Fibroblast of mammary gland (primary cell): ENCODE measurements around the gene RGPD8.
"Not testable (repeated sequence)": the region's sequence is repeated elsewhere in the genome, so short reads cannot be mapped to it uniquely, and the experiment has no call there.

Experiments used
- DNase-seq: peaks from one replicate; pipeline ENCODE4 v3.0.0-alpha.2; 2010; ENCODE audit warnings: low read depth
- H3K4me3 ChIP-seq: 2 replicates; pipeline ENCODE4 v1.5.1; 2011; ENCODE audit warnings: low read depth, mild to moderate bottlenecking, low read length, moderate library complexity; ENCODE audit not compliant: control insufficient read depth
- TF ChIP-seq, protein P1 (sequence below): conservative IDR thresholded peaks from 2 replicates; pipeline ENCODE4 v1.5.1; 2011; ENCODE audit warnings: low read depth, low read length, inconsistent platforms; ENCODE audit not compliant: control insufficient read depth, insufficient read depth

RGPD8 gene

DNA sequence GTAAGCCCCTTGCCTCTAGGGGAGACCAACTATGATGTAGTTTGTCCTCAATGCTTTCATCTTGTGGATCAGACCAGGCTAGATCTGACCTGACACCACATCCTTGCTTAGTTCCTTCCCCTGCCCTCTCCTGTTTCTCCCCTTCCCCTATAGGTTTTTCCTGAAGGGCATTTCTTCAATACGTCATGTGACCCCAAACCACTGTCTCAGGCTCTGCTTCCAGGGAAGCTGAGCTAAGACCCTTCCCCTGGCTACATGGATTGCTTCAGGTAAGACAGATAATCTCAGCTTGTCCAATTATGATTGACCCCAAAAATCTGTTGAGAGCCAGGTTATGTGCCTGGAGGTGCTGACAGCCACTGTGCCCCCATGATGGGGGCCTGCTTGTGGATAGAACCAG, 25.9 kb upstream of the RGPD8 start:
- TF ChIP-seq, protein P1, sequence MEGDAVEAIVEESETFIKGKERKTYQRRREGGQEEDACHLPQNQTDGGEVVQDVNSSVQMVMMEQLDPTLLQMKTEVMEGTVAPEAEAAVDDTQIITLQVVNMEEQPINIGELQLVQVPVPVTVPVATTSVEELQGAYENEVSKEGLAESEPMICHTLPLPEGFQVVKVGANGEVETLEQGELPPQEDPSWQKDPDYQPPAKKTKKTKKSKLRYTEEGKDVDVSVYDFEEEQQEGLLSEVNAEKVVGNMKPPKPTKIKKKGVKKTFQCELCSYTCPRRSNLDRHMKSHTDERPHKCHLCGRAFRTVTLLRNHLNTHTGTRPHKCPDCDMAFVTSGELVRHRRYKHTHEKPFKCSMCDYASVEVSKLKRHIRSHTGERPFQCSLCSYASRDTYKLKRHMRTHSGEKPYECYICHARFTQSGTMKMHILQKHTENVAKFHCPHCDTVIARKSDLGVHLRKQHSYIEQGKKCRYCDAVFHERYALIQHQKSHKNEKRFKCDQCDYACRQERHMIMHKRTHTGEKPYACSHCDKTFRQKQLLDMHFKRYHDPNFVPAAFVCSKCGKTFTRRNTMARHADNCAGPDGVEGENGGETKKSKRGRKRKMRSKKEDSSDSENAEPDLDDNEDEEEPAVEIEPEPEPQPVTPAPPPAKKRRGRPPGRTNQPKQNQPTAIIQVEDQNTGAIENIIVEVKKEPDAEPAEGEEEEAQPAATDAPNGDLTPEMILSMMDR, result no peak
- DNase-seq, result no peak
- no peak overlapping the region for H3K4me3 ChIP-seq

DNA sequence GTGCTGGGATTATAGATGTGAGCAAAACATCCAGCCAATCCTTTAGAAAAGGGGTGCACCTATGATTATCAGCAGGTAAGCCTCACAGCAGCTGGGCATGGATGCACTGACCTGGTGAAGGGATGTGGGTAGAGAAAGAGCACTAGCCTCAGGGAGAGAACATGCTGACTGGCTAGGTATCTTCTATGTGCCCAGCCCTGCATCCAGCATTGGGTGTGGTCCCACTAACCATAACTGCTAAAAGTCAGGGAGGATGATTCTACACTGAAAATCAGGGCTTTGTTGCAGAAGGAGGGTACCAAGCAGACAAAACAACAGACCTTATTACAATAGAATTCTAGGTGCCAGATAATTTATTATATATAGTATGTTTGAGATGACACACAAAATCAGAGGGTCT, 21.1 kb upstream of the RGPD8 start:
- no peak overlapping the region for H3K4me3 ChIP-seq
- TF ChIP-seq, protein P1, result no peak
- DNase-seq, result no peak

DNA sequence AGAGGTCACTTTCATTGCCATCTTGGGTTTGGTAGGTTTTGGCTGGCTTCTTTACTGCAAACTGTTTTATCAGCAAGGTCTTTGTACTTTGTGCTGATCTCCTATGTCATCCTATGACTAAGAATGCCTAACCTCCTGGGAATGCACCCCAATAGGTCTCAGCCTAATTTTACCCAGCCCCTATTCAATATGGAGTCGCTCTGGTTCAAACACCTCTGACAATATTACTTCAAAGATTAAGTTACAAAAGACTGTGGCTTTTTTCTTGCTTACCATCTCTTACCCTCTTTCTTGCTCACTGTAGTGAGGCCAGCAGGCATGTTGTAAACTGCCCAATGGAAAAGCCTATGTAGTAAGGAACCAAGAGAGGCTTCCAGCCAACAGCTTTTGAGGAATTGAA, 17.9 kb upstream of the RGPD8 start:
- TF ChIP-seq, protein P1, result no peak
- no peak for DNase-seq
- no peak overlapping the region for H3K4me3 ChIP-seq

DNA sequence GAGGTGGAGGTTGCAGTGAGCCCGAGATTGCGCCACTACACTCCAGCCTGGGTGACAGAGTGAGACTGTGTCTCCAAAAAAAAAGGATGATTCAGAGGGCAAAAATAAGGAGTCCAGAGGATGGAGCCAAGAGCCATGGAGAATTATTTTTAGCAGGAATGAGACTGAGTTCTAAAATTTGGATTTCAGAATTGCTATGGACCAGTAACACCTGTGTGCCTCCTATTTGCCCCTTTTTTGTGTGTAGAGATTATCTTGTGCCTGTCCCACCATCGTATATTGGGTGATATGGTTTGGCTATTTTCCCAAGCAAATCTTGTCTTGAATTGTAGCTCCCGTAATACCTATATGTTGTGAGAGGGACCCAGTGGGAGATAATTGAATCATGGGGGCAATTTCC, 16.4 kb upstream of the RGPD8 start:
- TF ChIP-seq, protein P1, result no peak
- H3K4me3 ChIP-seq, result no peak overlapping the region
- DNase-seq, result no peak

DNA sequence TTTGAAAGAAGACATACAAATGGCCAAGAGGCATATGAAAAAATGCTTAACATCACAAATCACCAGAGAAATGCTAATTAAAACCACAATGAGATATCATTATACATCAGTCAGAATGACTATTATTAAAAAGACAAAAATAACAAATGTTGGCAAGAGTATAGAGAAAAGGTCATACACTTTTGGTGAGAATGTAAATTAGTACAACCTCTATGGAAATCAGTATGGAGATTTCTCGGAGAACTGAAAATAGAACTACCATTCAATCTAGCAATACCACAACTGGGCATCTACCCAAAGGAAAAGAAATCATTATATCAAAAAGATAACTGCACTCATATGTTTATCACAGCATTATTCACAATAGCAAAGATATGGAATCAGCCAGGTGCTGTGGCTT, 10.8 kb upstream of the RGPD8 start:
- not testable (repeated sequence) for H3K4me3 ChIP-seq, DNase-seq

DNA sequence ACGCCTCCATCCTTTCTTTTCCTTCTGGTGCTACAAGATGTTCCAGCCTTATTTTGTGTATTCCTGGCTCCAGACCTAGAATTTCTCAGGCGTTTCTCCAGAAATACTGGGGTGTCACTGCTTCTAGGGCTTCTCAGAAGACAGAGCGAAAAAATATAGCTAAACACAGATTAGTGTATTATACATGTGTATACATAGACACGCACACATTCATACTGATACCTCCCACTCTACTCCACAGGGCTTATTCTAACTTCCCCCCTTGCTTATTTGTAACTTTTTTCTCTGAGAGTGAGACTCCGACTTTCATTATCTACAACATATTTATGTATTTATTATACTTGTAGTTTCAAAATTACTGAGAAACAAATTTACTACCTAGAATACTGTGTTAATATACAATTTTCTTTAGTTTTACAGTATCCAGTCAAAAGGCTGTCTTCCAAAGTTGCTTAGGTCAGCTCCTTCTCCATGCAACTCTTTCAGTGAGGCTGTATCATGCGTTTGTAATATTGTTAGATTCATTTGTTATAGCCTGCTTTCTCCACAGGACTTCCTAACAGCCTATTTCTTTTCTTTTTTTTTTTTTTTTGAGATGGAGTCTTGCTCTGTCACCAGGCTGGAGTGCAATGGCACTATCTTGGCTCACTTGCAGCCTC, 5.3 kb upstream of the RGPD8 start:
- not testable (repeated sequence) for H3K4me3 ChIP-seq, DNase-seq

DNA sequence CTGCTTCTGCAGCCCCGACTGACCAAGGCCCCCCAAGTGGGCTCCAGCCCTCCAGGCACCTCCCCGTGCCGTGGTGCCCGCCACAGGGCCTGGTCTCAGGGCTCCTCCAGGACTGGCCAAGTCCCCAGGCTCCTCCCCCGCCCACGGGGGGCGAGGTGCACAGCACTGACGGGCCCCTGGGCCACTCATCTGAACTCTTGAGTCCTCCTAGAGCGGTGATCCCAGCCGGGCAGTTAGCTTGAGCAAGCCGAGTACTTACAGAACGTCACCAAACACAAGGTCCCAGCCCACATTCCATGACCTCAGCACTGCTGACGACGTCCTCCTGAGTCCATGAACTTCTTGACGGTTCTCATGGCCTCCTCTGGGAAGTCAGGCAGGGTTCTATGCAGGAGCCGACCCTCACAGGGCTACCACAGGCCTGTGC, 4.0 kb upstream of the RGPD8 start:
- H3K4me3 ChIP-seq, result not testable (repeated sequence)
- DNase-seq, result peak; percentile 12

DNA sequence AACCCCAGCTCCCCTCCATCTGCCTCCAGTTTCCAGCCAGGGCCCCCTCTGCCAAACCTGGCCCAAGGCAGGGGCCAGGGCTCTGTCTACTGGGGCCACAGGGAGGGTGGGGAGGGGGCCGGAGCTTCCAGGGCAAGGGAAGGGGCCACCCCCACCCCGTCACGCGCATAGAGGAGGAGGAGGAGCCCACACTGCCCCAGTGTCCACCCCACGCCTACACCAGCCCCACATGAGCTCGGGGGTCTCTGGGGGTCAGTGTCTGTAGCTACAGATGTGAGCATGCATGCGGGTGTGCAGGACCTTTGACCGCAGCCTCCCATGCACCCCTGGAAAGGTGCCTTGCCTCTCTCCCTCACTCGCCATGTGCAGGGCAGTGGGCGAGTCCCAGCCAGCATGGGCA, 3.5 kb upstream of the RGPD8 start:
- DNase-seq, H3K4me3 ChIP-seq: not testable (repeated sequence)

DNA sequence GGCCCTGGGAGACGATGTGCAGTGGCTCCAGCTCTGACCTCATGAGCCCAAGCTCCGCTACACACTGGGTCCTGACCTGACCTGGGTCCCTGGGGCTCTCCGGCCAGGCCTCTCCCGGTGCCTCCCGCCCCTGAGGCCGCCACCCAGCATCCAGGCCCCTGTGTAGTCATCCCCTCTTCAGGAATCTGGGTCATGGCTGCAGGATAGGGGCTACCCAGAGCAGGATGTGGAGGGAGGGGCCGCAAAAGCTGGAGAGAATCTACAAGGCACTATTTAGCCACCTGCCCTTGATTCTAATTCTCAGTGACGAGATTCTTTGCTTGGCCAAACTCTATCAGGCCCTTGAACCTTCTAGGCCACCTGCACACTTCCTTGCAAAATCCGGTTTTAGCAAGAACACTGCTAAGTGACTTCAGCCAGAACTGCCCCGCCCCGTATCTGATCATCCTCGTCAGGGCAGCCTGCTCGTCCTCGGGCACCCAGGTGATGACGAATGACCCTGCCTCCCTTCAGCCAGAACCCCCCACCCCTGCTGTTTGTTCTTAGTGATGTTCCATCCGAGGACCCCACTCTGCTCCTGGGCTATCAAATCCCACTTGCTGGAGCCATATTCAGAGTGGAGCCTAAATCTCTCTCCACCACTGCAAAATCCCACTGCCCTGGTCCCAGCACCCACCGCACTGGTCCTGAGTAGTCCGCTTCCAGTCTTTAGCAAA, 2.4 kb upstream of the RGPD8 start:
- DNase-seq, H3K4me3 ChIP-seq: not testable (repeated sequence)

DNA sequence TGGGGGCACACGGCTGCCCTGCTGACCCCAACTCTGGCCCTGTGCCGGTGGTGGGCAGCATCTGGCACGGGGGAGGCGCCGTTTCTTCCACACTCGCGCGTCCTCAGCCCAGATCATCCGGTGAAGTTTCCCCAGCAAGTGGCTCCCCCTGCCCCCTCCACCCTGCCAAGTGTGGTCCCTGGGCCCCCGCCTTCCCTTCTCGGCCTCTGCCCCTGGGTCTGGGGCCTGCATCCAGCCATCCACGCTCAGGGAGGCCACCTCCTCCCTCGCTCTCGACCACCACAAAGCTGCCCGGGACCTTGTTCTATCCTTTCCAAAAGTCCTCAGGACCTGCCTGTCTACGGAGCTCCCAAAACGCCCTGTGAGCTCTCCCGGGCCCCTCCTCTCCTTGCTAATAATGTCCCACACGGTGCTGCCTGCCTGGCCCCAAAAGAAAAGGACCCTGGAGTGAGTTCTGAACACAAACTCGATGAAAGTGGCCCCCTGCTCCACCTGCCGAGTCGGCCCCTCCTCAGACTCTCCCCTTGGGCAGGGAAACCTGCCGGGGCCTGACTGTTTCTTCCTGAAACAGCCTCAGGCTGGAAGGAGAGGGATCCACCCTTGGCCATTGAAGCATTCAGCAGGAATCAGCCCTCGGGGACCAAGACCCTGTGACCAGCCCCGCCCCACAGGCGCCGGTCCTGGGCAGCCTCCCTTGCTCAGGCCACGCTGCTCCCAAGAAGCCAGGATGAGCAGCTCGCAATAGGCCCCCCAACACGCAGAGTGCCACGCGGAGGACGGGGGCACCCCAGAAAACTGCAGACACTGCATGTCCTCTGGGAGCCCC, 1.7 kb upstream of the RGPD8 start:
- not testable (repeated sequence) for H3K4me3 ChIP-seq, DNase-seq
